Body of pancreas (tissue), 4 donors: ENCODE measurements around the gene IQCE. TPM values are rescaled to one million over a fixed set of nuclear protein-coding genes. Genes with fewer than 3 reads are reported as not detected.

ENCODE experiments used
- ATAC-seq: fragments of 150-250 bp; one replicate; pipeline ENCODE4 v1.9.1; 2016
- DNase-seq, 4 donors: peaks; one replicate each; pipeline ENCODE4 v3.0.0-alpha.2; 2019
- H3K27ac ChIP-seq, 4 donors: fragments of 200-600 bp; sonication (generic); 1 replicate in 3 of 4; 2 replicates in 1 of 4; pipeline versions ENCODE4 v1.5.1 to v1.6.1; 2016 to 2019; ENCODE audit warnings: mild to moderate bottlenecking in 1 of 4, mixed read lengths in 1 of 4, moderate library complexity in 1 of 4
- H3K27me3 ChIP-seq, 2 donors: fragments of 200-600 bp; sonication (generic); one replicate each; pipeline ENCODE4 v1.6.0; 2016; ENCODE audit warnings: mild to moderate bottlenecking in 1 of 2
- H3K36me3 ChIP-seq, 2 donors: fragments of 200-600 bp; sonication (generic); replicated peaks in 1 of 2; 2 replicates each; pipeline ENCODE4 v1.5.1; 2016; ENCODE audit warnings: low read depth in 2 of 2; ENCODE audit not compliant: insufficient read depth in 1 of 2
- H3K4me1 ChIP-seq: fragments of 200-600 bp; sonication (generic); one replicate; pipeline ENCODE4 v1.6.0; 2016
- H3K4me3 ChIP-seq, 2 donors: fragments of 200-600 bp; sonication (generic); 1 replicate in 1 of 2; 2 replicates in 1 of 2; pipeline ENCODE4 v1.5.1; 2016 to 2019
- H3K9me3 ChIP-seq, 3 donors: fragments of 200-600 bp; sonication (generic); 1 replicate in 2 of 3; 2 replicates in 1 of 3; pipeline ENCODE4 v1.5.1; 2016
- CTCF ChIP-seq, 7 experiments: fragments of 450-650 bp in 4 of 7; fragments of 200-600 bp in 3 of 7; sonication (generic) in 3 of 7; IDR thresholded peaks; one replicate each; pipeline ENCODE4 v1.5.1; 2016 to 2019; ENCODE audit warnings: antibody characterized with exemption in 7 of 7
- POLR2A ChIP-seq, 3 donors: fragments of 450-650 bp; IDR thresholded peaks; one replicate each; pipeline ENCODE4 v1.6.1; 2016; ENCODE audit warnings: antibody characterized with exemption in 3 of 3, mild to moderate bottlenecking in 2 of 3
- whole genome bisulfite sequencing, 2 donors: methylation state at CpG; one replicate each; pipeline ENCODE4 v1.1.5; 2017; 5-methylcytosine and 5-hydroxymethylcytosine counted together
- intact Hi-C: fragments of 100-400 bp; cut with DNase I; formaldehyde crosslinking; loops from one replicate; pipeline ENCODE4 v1.15.1; 2023
- total RNA-seq, 2 donors: library from RNA; depleted of rRNA; stranded (reverse); fragments of >200 nt; gene quantifications; one replicate each; pipeline ENCODE4 v1.1.0, GENCODE V29; 2016

IQCE gene
- total RNA-seq, 2 donors from 2014 or later: 7.8 to 73.2 TPM

- ATAC-seq (no peak), DNase-seq (no peak)
- Histone ChIP-seq H3K4me3 (no peak overlapping the region), H3K36me3 (no peaks in the 10 kb centered on the region), H3K4me1 (peaks cover 32% of the 10 kb centered on the region), H3K27ac (no peak overlapping the region), H3K27me3 (no peaks in the 10 kb centered on the region), H3K9me3 (no peaks in the 10 kb centered on the region)
- TF ChIP-seq POLR2A (IDR thresholded peaks at IDR 0.05) (no peak), CTCF (IDR thresholded peaks at IDR 0.05) (no peak)
- WGBS, 2 donors: 81 to 86% methylated on average over 9 of the region's 9 CpGs
- intact Hi-C loops: no loop called here
Measured at GRCh38 chr7:2514473-2515423, 44.0 kb upstream of the IQCE start.

DNA sequence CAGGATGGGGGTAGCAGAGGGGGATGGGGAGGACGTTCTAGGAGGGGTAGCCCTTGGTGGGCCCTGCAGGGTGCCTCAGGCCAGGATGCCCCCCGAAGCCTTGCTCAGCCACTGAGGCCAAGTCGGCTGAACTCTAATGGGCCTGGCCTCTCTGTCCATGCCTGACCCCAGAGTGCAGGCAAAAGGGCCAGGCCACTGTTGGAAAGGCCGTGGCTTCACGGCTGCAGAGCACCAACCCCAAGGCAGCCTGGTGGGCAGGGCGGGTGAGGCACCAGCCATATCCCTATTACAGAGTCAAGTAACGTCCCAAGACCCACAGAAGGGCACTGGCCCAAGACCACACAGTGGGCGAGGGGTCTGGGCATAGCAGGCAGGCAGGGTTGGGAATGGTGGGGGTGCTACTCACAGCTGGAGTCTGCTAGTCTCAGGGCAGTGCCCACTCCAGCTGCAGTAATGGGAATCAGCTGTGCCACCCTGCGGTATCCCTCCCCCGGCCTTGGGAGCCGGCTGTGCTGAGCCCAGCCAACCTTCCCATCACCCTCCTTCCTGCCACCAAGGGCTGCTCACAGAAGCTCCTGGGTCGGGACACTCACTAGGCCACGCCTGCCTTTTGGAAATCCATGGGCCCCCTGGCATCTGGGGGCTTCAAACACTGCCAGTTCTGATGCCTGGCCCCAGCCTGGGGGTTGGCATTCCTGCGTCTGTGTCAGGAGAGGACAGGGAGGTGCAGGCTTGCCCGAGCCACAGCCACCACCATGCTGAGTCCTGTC lies 43.2 kb upstream of the IQCE start:
- 85 to 94% methylated on average over 7 to 13 of the region's 15 CpGs for WGBS, 2 donors
- no peak for ATAC-seq

DNA sequence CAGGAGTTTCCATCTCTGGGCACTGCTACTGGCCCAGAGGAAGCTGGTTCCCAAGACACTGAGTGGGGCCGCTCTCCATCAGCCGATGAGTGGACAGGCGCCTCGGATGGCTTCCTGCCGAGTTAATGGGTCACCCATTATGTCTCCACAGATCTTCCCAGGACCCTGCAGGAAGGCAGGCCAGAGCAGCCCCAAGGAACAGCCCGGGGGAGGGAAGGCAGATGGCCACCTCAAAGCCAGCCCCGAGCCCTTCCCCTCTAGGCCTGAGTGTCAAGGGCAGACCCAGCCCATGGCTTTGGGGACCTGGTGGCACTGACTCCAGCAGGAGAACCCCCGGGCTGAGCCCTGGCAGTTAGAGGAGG lies 42.6 kb upstream of the IQCE start:
- intact Hi-C loops: no loop called here
- peaks cover 31% of the 10 kb centered on the region for H3K4me1 ChIP-seq
- no peaks in the 10 kb centered on the region for H3K9me3 ChIP-seq
- no peak for DNase-seq
- no peaks in the 10 kb centered on the region for H3K27me3 ChIP-seq
- 76% methylated on average over 8 of the region's 8 CpGs; no CpG with 5 or more reads in 1 of the 2 donors for WGBS, 2 donors
- no peak overlapping the region for H3K4me3 ChIP-seq
- H3K36me3 ChIP-seq: no peaks in the 10 kb centered on the region
- no peak overlapping the region for H3K27ac ChIP-seq
- ATAC-seq: no peak
- no peak for TF ChIP-seq CTCF (IDR thresholded peaks at IDR 0.05)

More for the DNA sequence above, 43.2 kb upstream of the IQCE start:
- H3K4me3 ChIP-seq: no peak overlapping the region
- DNase-seq: no peak
- intact Hi-C loops: no loop called here
- no peaks in the 10 kb centered on the region for H3K27me3 ChIP-seq
- H3K4me1 ChIP-seq: peaks cover 36% of the 10 kb centered on the region
- H3K36me3 ChIP-seq: no peaks in the 10 kb centered on the region
- no peak overlapping the region for H3K27ac ChIP-seq
- no peaks in the 10 kb centered on the region for H3K9me3 ChIP-seq
- no peak for TF ChIP-seq POLR2A (IDR thresholded peaks at IDR 0.05)
- TF ChIP-seq CTCF (IDR thresholded peaks at IDR 0.05): no peak

GRCh38 chr7:2517026-2517425 lies 41.8 kb upstream of the IQCE start:
- ATAC-seq (no peak), DNase-seq (no peak)
- Histone ChIP-seq H3K4me3 (no peak overlapping the region), H3K36me3 (no peaks in the 10 kb centered on the region), H3K27ac (no peak overlapping the region), H3K4me1 (peaks cover 31% of the 10 kb centered on the region), H3K27me3 (no peaks in the 10 kb centered on the region), H3K9me3 (no peaks in the 10 kb centered on the region)
- intact Hi-C loops: no loop called here
- WGBS, 2 donors: 80 to 83% methylated on average over 7 to 8 of the region's 8 CpGs
- TF ChIP-seq CTCF (IDR thresholded peaks at IDR 0.05) (no peak), POLR2A (IDR thresholded peaks at IDR 0.05) (no peak)
